GM18907 (cell line): ENCODE measurements around the gene BPIFB4.
"Not testable (repeated sequence)": the region's sequence is repeated elsewhere in the genome, so short reads cannot be mapped to it uniquely, and the experiment has no call there.

ENCODE experiments used
- ATAC-seq: cut with Tn5 transposase; IDR thresholded peaks from one replicate; pipeline ENCODE4 v1.9.1; 2021; ENCODE audit warnings: mild to moderate bottlenecking, moderate library complexity; ENCODE audit not compliant: unreplicated experiment

BPIFB4 gene

DNA sequence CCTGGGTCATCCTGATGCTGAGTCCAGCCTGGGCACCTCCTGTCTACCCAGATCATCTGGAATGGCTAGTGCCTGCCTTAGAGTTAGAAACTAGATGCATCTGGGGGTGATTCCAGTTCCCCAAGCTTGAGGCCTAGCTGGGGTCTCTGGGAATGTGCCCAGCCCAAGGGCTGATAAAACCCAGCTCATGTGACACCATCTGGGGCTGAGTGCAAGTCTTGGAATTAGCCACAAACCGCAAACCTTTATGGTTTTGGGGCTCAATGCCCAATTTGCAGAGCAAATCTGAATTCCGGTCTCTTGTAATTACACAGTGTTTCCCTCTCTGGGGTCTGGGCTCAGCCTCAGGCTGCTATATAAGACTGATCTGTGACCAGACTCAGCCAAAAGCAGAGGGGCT lies at the start of gene BPIFB4:
Gene BPIFB4, plus strand, starts transcription at position 385 of the 400 bp plus-strand sequence. CDS start 1,884 bp downstream, outside the sequence.
- ATAC-seq: no peak

- ATAC-seq: no peak
These were observed 49.4 kb upstream of the BPIFB4 start for GRCh38 chr20:33030076-33030475.

DNA sequence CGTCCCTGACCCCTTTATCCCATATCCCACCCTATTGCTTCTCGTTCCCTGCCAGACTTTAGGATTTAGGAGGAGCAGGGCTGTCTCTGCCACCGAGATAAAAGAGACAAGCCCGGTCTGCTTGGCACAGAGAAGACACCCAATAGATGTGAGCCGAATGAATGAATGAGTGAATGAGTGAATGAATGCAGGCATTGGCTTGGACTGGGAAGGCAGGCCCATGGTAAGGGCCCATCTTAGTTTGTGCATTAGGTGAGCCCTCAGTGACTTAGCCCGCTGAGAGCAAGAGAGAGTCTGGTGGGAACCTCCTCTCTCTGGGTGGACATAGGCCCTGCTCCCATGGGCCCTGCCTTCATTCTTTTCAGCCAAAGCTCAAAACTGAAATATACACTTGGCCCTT lies 48.9 kb upstream of the BPIFB4 start:
- no peak for ATAC-seq

DNA sequence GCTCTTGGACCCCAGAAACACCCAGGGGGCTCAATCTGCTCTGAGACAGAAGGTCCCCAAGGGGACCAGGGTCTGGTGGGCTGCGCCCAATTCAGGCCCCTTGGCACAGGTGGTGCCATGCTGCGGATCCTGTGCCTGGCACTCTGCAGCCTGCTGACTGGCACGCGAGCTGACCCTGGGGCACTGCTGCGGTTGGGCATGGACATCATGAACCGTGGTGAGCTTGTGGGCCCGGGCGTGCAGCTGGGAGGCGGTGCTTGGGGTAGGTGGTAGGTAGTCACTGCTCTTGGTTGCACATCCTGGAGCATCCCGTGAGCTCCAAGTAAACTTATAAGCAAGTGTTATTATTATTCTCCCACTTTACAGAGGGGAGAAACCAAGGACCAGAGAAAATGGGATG lies 47.9 kb upstream of the BPIFB4 start, which contains the start of gene BPIFB6:
Gene BPIFB6, plus strand, starts transcription at position 118 of the 400 bp plus-strand sequence. Its CDS starts 0 bp downstream, at position 118.
- ATAC-seq: no peak

DNA sequence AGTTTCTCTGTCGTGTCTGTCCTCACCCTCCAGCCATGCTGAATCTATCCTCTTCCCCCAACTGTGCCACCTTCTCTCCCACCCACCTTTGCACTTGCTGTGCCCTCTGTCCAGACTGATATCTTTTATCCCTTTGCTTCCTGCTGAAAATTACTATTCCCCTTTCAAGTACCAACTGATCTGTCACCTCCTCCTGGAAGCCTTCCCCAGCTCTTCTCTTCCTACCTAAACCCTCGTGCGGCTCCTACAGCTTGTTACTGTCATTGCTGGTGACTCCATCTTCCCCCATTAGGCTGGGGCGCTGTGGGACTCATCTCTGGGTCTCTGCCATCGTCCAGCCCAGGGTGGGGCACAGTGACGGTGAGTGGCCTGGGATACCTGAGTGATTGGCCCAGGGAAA lies 46.9 kb upstream of the BPIFB4 start:
- no peak for ATAC-seq

DNA sequence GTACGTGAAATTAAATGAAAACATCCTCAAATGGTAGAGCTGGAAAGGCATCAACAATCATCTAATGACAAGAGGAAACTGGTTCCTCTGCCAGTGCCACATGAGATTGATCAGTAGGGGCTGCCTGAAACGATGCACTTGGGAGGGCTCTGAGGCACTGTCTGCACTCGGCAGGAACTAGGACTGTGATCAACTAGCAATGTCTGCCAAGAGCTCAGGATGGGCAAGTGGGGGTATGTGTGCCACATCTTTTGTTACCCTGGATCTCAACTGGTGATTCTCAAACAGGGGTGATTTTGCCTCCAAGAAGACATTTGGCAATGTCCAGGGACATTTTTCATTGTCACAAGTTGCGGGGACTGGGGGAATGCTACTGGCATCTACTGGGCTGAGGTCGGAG lies 46.1 kb upstream of the BPIFB4 start:
- no peak for ATAC-seq

- ATAC-seq: no peak
These were observed 45.3 kb upstream of the BPIFB4 start for GRCh38 chr20:33034115-33034514.

GRCh38 chr20:33034901-33035492 lies 44.4 kb upstream of the BPIFB4 start:
- no peak for ATAC-seq

DNA sequence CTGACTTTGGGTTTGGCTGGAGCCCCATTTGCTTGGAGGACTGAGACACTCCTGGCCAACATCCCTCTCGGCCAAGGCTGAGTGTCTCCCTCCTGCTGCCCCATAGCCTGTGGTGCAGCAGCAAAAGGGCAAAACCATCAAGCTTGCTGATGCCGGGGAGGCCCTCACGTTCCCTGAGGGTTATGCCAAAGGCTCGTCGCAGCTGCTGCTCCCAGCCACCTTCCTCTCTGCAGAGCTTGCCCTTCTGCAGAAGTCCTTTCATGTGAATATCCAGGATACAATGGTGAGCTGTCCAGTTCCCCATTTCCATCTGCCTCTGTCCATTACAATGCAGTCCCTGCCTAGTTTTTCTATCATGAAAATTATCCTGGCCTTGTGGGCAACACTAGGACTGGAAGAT lies 42.0 kb upstream of the BPIFB4 start:
- ATAC-seq: no peak

GRCh38 chr20:33038243-33038642 lies 41.2 kb upstream of the BPIFB4 start:
- ATAC-seq: no peak

DNA sequence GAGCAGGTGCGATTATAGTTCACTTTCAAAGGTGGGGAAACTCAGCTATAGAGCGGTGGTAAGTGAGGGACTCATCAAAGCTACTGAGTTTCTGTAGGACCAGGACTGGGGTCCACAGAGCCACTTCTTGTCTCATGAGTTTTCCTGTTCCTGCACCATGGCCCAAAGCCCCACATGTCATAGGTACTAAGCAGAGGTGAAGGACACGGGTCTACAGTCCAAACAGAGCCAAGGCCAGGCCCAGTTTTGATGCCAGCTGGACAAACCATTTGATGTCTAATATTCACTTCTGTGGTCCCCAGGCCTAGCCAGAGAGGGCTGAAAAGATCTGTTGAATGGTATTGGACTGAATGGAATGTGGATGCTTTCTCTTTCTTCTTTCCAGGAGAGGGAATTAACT lies 37.0 kb upstream of the BPIFB4 start:
- no peak for ATAC-seq

- ATAC-seq: no peak
These were observed 36.3 kb upstream of the BPIFB4 start for GRCh38 chr20:33042983-33043730.

- ATAC-seq: no peak
These were observed 35.7 kb upstream of the BPIFB4 start for GRCh38 chr20:33043731-33044181.

GRCh38 chr20:33045129-33045721 lies 34.2 kb upstream of the BPIFB4 start:
- ATAC-seq: not testable (repeated sequence)

GRCh38 chr20:33046412-33046811 lies 33.0 kb upstream of the BPIFB4 start:
- no peak for ATAC-seq

DNA sequence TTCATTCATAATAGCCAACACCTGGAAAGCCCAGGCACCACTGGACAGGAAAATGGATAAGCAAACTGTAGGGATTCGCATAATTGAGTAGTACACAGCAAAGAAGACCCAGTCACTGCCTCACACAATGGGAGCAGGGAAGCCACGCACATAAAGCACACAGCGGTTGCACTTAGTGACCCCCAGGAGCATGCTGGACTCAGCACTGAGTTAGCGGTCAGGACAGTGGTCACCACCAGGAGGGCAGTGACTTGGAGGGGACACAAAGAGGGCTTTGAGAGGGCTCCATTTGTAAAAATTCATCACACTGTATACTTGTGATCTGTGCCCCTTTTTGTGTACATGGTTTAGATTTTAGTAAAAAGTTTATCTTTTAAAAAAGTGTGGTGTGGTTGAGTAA lies 28.1 kb upstream of the BPIFB4 start:
- no peak for ATAC-seq

DNA sequence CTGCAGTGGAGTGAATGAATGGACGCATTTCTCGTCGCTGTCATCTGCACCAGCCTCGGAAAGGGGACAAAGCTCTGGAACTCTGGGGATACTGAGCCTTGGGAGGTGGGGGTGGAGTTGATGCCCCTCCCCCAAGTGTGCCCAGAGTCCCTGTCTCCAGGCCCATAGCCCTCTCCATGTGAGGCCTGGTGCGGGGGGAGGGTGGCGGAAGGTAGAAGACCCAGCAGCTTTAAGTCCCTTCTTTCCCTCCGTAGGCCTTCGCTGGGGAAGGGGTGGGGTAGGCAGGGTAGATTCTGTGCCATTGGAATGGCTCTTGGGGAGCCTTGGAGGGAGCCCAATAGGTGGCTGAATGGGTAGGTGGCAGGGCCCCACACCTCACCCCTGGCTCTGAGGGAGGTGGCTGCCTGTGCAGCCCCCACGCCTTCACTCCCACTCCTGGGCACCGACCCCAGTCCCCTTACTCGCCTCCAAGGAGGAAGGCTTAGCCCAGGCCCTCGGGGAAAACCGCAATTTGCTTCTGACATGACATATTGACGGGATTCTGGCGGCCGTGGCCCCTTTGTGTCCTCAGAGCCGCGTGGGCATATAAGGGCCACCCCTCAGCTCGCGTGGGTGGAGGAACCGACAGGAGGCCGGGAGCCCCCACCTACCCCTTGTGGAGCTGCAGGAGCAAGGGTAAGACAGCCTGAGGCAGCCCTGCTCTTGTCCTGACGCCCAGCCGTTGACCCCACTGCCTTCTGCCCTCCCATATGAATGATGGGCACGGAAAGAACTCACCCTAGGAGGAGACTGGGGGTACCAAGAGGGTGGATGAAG lies 25.9 kb upstream of the BPIFB4 start, which contains the start of gene BPIFB3:
Gene BPIFB3, plus strand, starts transcription at position 613 of the 816 bp plus-strand sequence. CDS start 1,533 bp downstream, outside the sequence.
- ATAC-seq: no peak

DNA sequence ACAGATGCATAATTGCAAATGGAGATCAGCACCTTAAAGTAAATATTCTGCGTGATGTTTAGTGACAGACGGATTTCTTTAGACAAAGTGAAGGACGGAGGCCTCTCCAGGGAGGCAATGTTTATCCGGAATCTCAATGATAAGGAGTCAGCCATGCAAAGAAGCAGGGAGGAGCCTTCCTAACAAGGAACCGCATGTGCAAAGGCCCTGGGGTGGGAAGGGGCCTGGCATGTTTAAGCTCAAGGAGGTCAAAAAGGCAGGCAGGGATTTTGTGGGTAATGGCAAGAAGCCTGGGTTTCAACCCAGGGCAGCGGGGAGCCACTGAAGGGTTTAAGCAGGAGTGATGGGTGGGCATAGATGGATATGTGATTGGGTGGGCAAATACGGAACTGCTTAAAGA lies 25.1 kb upstream of the BPIFB4 start:
- no peak for ATAC-seq

DNA sequence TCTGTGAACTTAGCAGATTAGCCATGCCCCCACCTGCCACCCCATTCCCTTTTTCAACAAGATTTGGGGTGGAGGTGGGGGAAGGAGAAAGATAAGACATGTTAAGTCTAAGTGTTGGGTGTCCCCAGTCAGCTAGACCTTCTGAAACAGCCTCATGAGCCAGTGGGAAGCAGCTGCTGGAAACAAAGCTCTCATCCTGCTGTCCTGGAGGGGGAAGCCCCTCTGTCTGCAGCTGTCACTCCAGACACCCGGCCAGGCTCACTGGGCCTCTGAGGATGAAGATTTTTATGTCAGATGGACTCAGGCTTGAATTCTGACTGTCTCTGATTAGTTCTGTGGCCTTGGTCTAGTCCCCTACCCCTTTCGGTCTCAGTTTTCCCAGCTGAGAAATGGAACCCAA lies 24.7 kb upstream of the BPIFB4 start:
- no peak for ATAC-seq

DNA sequence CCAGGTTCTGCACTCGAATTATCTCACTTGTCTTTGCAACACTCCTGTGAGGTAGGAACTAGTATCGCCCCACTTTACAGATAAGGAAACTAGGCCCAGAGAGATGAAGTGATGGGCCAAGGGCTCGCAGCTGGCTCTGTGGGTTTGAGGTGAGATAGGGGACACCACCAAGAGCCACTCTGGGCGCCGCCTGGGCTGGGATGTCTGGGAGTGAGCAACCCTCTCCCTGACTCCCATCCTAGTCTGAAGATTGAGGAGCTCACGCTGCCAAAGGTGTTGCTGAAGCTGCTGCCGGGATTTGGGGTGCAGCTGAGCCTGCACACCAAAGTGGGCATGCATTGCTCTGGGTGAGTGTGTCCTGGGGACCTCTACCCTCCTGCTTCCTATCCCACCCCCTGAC lies 20.3 kb upstream of the BPIFB4 start:
- no peak for ATAC-seq

DNA sequence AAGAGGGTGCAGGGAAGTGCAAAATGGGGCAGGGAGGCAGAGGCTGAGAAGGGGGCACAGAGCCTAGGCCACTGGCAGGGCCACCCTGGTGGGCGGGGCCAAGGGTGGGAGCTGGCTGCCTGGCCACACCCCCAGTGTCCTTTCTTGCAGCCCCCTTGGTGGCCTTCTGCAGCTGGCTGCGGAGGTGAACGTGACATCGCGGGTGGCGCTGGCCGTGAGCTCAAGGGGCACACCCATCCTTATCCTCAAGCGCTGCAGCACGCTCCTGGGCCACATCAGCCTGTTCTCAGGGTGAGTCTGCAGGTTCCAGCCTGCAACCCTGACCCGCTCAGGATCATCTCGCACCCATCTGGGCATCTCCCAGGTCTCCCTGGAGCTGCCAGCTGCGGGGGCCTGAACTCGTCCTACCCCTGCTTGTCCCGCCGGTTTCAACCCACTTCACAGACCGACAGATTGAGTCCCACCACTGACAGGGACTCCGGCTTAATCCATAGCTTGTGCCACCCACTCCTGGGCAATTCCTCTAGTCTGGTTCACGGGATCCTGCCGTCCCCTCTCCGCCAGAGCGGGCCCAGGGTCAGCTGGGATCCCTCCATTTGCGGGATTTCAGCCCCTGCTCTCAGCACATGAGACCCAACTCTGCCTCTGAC lies 19.6 kb upstream of the BPIFB4 start:
- no peak for ATAC-seq
